Fibroblast of lung (primary cell): ENCODE results near the gene MTG2. TPM values are rescaled to one million over a fixed set of nuclear protein-coding genes. Genes with fewer than 3 reads are reported as not detected.
A peak's percentile ranks its signal among the peaks of the same experiment; 100 is the strongest.

ENCODE experiments used
- DNase-seq, 2 donors: peaks; one replicate each; pipeline versions ENCODE4 v3.0.0 to v3.0.0-alpha.2; 2010; ENCODE audit warnings: low read depth in 2 of 2
- H2AFZ ChIP-seq: 2 replicates; pipeline ENCODE4 v1.5.1; 2012; ENCODE audit warnings: low read length, control low read depth, inconsistent platforms
- H3K27ac ChIP-seq: 2 replicates; pipeline ENCODE4 v1.5.1; 2011; ENCODE audit warnings: low read length, control low read depth; ENCODE audit not compliant: insufficient read depth
- H3K27me3 ChIP-seq: 2 replicates; pipeline ENCODE4 v1.5.1; 2011; ENCODE audit warnings: mild to moderate bottlenecking, low read length; ENCODE audit not compliant: control insufficient read depth, insufficient read depth
- H3K36me3 ChIP-seq: 2 replicates; pipeline ENCODE4 v1.5.1; 2011; ENCODE audit warnings: low read length; ENCODE audit not compliant: control insufficient read depth, insufficient read depth
- H3K4me1 ChIP-seq: 2 replicates; pipeline ENCODE4 v1.5.1; 2011; ENCODE audit warnings: low read length; ENCODE audit not compliant: control insufficient read depth, insufficient read depth; ENCODE audit errors: extremely low read depth
- H3K4me2 ChIP-seq: 2 replicates; pipeline ENCODE4 v1.5.1; 2011; ENCODE audit warnings: low read length, control low read depth; ENCODE audit not compliant: insufficient read depth; ENCODE audit errors: extremely low read depth
- H3K4me3 ChIP-seq, 4 experiments: fragments of 200-600 bp in 1 of 4; sonication (generic) in 1 of 4; replicated peaks in 1 of 4; 2 replicates each; pipeline ENCODE4 v1.5.1; 2011 to 2016; ENCODE audit warnings: low read length in 4 of 4, low read depth in 3 of 4, mild to moderate bottlenecking in 3 of 4, control low read depth in 2 of 4, inconsistent platforms in 1 of 4, mixed read lengths in 1 of 4; ENCODE audit not compliant: insufficient read depth in 1 of 4; ENCODE audit errors: control extremely low read depth in 1 of 4
- H3K79me2 ChIP-seq: 2 replicates; pipeline ENCODE4 v1.5.1; 2012; ENCODE audit warnings: mild to moderate bottlenecking, low read length, inconsistent platforms; ENCODE audit not compliant: control insufficient read depth, insufficient read depth
- H3K9ac ChIP-seq: 2 replicates; pipeline ENCODE4 v1.5.1; 2011; ENCODE audit warnings: mild to moderate bottlenecking, low read length, control low read depth; ENCODE audit not compliant: insufficient read depth
- H3K9me3 ChIP-seq: 2 replicates; pipeline ENCODE4 v1.5.1; 2012; ENCODE audit warnings: low read depth, low read length; ENCODE audit not compliant: control insufficient read depth, insufficient read depth
- H4K20me1 ChIP-seq: 2 replicates; pipeline ENCODE4 v1.5.1; 2011; ENCODE audit warnings: low read length; ENCODE audit not compliant: control insufficient read depth, insufficient read depth; ENCODE audit errors: extremely low read depth
- EZH2 ChIP-seq: IDR thresholded peaks from 2 replicates; pipeline ENCODE4 v1.5.1; 2012; ENCODE audit warnings: low read length, control low read depth, mild to moderate bottlenecking; ENCODE audit errors: missing control alignments
- polyA plus RNA-seq, 2 donors: library from polyadenylated mRNA; depleted of rRNA in 1 of 2; stranded (reverse) in 1 of 2; unstranded in 1 of 2; fragments of >200 nt; gene quantifications; 2 replicates each; pipeline ENCODE4 v1.2.1, GENCODE V29; 2011 to 2012; ENCODE audit warnings: missing spikeins in 1 of 2
- total RNA-seq: library from RNA; depleted of rRNA; stranded (reverse); fragments of >200 nt; gene quantifications from 2 replicates; pipeline ENCODE4 v1.2.1, GENCODE V29; 2014
- TF ChIP-seq, protein P1 (sequence below), 2 donors: IDR thresholded peaks in 1 of 2; conservative IDR thresholded peaks in 1 of 2; 1 replicate in 1 of 2; 2 replicates in 1 of 2; pipeline ENCODE4 v1.5.1; 2011 to 2012; ENCODE audit warnings: low read length in 2 of 2, control low read depth in 1 of 2, inconsistent platforms in 1 of 2, low read depth in 1 of 2, mild to moderate bottlenecking in 1 of 2

MTG2 gene
- total and polyA plus RNA-seq, 2 donors (not counting 1 experiment from before 2014, with no cell fraction given), result 16.5 to 17.5 TPM

DNA sequence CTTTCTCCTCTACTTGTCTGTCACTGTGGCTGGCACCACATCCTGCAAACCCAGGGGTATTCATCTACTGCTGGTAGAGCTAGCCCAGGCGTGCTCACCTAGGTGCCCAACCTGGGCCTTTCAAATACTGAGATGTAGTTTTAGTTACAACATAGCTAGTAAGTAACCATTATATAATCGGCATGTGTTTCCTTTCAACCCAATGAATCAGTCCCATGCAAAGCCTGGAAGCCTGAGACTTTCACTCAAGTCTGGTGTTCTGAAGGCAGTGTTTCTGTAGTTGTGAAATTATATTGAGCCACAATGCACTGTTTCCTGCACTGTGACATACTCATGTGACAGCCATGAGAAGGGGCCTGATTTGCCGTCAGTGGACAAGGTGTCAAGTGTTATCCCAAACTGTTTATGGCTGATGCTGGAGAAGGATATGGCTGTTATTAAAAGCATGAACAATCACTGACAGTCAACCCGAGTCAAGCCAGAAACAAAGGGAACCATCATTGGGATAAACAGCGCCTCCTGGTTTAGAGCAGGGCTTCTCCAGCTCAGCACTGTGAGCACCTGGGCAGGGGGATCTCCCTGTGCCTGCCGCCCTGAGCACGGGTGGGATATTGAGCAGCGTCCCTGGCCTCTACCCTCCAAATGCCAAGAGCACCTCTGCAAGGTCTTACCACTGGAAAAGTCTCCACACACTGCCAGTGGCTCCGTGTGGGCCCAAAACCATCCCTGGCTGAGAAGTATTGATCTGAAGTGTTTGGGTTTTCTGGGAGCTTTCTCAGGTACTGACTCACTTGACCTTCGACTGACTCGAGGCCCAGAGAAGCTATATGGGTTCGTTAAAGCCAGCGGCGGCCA lies 41.2 kb upstream of the MTG2 start:
- Histone ChIP-seq H3K27ac (peak overlapping the region; percentile 83), H3K79me2 (peaks cover 69% of the 10 kb centered on the region), H3K27me3 (no peaks in the 10 kb centered on the region), H3K36me3 (peaks cover 22% of the 10 kb centered on the region), H2AFZ (no peak overlapping the region), H4K20me1 (peaks cover 2% of the 10 kb centered on the region), H3K9ac (peak overlapping the region; percentile 92), H3K4me3 (peak overlapping the region; percentile 66 to 88 (median 76)), H3K4me2 (peak overlapping the region; percentile 98), H3K4me1 (peaks cover 2% of the 10 kb centered on the region), H3K9me3 (no peaks in the 10 kb centered on the region)
- TF ChIP-seq, protein P1, sequence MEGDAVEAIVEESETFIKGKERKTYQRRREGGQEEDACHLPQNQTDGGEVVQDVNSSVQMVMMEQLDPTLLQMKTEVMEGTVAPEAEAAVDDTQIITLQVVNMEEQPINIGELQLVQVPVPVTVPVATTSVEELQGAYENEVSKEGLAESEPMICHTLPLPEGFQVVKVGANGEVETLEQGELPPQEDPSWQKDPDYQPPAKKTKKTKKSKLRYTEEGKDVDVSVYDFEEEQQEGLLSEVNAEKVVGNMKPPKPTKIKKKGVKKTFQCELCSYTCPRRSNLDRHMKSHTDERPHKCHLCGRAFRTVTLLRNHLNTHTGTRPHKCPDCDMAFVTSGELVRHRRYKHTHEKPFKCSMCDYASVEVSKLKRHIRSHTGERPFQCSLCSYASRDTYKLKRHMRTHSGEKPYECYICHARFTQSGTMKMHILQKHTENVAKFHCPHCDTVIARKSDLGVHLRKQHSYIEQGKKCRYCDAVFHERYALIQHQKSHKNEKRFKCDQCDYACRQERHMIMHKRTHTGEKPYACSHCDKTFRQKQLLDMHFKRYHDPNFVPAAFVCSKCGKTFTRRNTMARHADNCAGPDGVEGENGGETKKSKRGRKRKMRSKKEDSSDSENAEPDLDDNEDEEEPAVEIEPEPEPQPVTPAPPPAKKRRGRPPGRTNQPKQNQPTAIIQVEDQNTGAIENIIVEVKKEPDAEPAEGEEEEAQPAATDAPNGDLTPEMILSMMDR (conservative IDR thresholded peaks at IDR 0.05 in 1 of 2, IDR thresholded peaks at IDR 0.05 in 1 of 2; ENCODE audit: low read depth in 1 of 2, low read length in 2 of 2), result peak; percentile 39 to 48
- no peak for TF ChIP-seq EZH2
- DNase-seq, result peak in 1 of 2 donors; percentile 46

DNA sequence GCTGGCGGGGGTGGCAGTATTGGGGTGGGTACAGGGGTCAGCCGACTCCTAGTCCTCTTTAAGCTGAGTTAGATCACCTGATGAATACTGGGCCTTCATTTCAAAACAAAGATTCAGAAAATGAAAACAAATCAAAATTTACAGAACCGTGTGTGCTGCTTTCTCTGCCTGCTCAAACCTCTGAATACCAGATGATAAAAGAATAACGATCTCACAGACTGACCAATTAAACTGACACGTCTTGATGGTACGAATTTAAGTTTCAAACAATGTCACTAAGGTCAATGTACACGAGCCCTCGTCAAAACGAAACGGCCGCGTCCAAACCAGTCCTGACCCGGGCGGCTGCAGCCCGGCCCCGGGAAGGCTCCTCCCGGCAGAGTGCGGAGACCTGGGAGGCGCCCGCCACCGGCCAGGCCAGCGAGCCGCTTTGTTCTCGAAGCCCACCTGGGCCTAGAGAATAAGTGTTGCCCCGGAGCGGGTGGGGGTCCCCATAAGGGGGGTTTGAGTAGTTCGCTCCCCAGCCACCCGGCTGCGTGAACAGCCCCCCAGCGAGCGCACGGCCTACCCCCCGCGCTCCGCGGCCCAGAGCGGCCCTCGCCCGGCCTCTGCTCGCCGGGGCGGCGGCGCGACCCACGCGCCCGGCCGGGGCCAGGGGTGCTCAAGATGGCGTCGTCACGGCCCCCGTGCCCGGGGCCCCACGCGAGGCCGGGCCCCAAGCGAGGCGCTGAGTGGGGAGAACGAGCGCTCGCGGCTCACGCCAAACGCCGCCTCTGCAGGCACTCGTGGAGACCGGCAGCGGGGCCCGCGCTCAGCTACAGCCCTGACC lies 40.4 kb upstream of the MTG2 start:
- TF ChIP-seq, protein P1 (conservative IDR thresholded peaks at IDR 0.05 in 1 of 2, IDR thresholded peaks at IDR 0.05 in 1 of 2; ENCODE audit: low read depth in 1 of 2, low read length in 2 of 2), result no peak
- TF ChIP-seq EZH2, result no peak
- Histone ChIP-seq H3K4me1 (peaks cover 2% of the 10 kb centered on the region), H3K9ac (peak overlapping the region; percentile 92), H3K79me2 (peaks cover 77% of the 10 kb centered on the region), H2AFZ (no peak overlapping the region), H3K9me3 (no peaks in the 10 kb centered on the region), H4K20me1 (peaks cover 2% of the 10 kb centered on the region), H3K36me3 (peaks cover 20% of the 10 kb centered on the region), H3K4me2 (peak overlapping the region; percentile 98), H3K4me3 (peak overlapping the region; percentile 66 to 88 (median 76)), H3K27me3 (no peaks in the 10 kb centered on the region), H3K27ac (peak overlapping the region; percentile 83)
- DNase-seq, result no peak
